ENCODE data around the gene MT1HL1. TPM values are rescaled to one million over a fixed set of nuclear protein-coding genes. Genes with fewer than 3 reads are reported as not detected.

Gene MT1HL1
- total RNA-seq, 1 donor from 2014 or later: not detected

GRCh38 chr1:236959112-236959511 is 45.1 kb downstream of the MT1HL1 start:
- no peak overlapping the region for H3K4me3 ChIP-seq (ENCODE audit: low read depth, low read length)
- no peak for TF ChIP-seq CTCF (conservative IDR thresholded peaks at IDR 0.05; ENCODE audit: low read depth, low read length)
- DNase-seq (ENCODE audit: low read depth): no peak

- no peak for TF ChIP-seq CTCF (conservative IDR thresholded peaks at IDR 0.05; ENCODE audit: low read depth, low read length)
- DNase-seq (ENCODE audit: low read depth): no peak
- no peak overlapping the region for H3K4me3 ChIP-seq (ENCODE audit: low read depth, low read length)
Observed at GRCh38 chr1:236957235-236957634, 47.0 kb downstream of the MT1HL1 start.

Other genes starting within 250 kb of the MT1HL1 start
- gene MTR, start 209.1 kb downstream of the MT1HL1 start, total RNA-seq: 13.7 and 18.3 TPM in 2 replicates
- 0.58 and 0.63 TPM in 2 replicates for gene RYR2, start 37.7 kb upstream of the MT1HL1 start, total RNA-seq